CD14-positive monocyte (primary cell): Measurements from ENCODE around the gene ADIG. TPM values are rescaled to one million over a fixed set of nuclear protein-coding genes. Genes with fewer than 3 reads are reported as not detected.

Experiments used
- DNase-seq, 3 donors: peaks; one replicate each; pipeline ENCODE4 v3.0.0-alpha.2; 2011 to 2022
- H2AFZ ChIP-seq: 2 replicates; pipeline ENCODE4 v1.6.0; 2012; ENCODE audit warnings: mild to moderate bottlenecking, low read depth, low read length, inconsistent platforms; ENCODE audit not compliant: insufficient read depth, poor library complexity, severe bottlenecking
- H3K27ac ChIP-seq, 2 donors: 1 replicate in 1 of 2; 2 replicates in 1 of 2; pipeline ENCODE4 v1.5.1; 2012 to 2013; ENCODE audit warnings: low read length in 2 of 2, control low read depth in 1 of 2, inconsistent platforms in 1 of 2, low read depth in 1 of 2, mild to moderate bottlenecking in 1 of 2
- H3K27me3 ChIP-seq, 2 donors: one replicate each; pipeline versions ENCODE4 v1.6.0 to v1.6.1; 2011 to 2013; ENCODE audit warnings: low read length in 2 of 2; ENCODE audit not compliant: control insufficient read depth in 2 of 2, insufficient read depth in 2 of 2
- H3K36me3 ChIP-seq, 2 donors: replicated peaks in 1 of 2; 1 replicate in 1 of 2; 2 replicates in 1 of 2; pipeline versions ENCODE4 v1.5.1 to v1.6.1; 2012 to 2013; ENCODE audit warnings: low read length in 2 of 2, control low read depth in 1 of 2, inconsistent platforms in 1 of 2, mild to moderate bottlenecking in 1 of 2; ENCODE audit not compliant: insufficient read depth in 2 of 2, control insufficient read depth in 1 of 2
- H3K4me1 ChIP-seq, 2 donors: 1 replicate in 1 of 2; 2 replicates in 1 of 2; pipeline versions ENCODE4 v1.5.1 to v1.6.1; 2012 to 2013; ENCODE audit warnings: low read length in 2 of 2, control low read depth in 1 of 2, inconsistent platforms in 1 of 2, mild to moderate bottlenecking in 1 of 2, moderate library complexity in 1 of 2; ENCODE audit not compliant: insufficient read depth in 2 of 2, control insufficient read depth in 1 of 2
- H3K4me2 ChIP-seq: replicated peaks from 2 replicates; pipeline ENCODE3; 2012; ENCODE audit warnings: low read length, moderate library complexity, mild to moderate bottlenecking; ENCODE audit not compliant: poor library complexity, severe bottlenecking; ENCODE audit errors: extremely low read depth
- H3K4me3 ChIP-seq, 3 experiments: fragments of 200-600 bp in 1 of 3; sonication (generic) in 1 of 3; replicated peaks in 1 of 3; 1 replicate in 2 of 3; 2 replicates in 1 of 3; pipeline ENCODE4 v1.5.1; 2011 to 2013; ENCODE audit warnings: low read length in 3 of 3, mild to moderate bottlenecking in 3 of 3, control low read depth in 2 of 3, low read depth in 2 of 3, inconsistent platforms in 1 of 3, moderate library complexity in 1 of 3
- H3K79me2 ChIP-seq: 2 replicates; pipeline ENCODE4 v1.6.0; 2012; ENCODE audit warnings: mild to moderate bottlenecking, control low read depth, inconsistent platforms, low read length, moderate library complexity; ENCODE audit not compliant: insufficient read depth
- H3K9ac ChIP-seq: 2 replicates; pipeline ENCODE4 v1.6.0; 2017; ENCODE audit warnings: low read length, mild to moderate bottlenecking; ENCODE audit not compliant: insufficient read depth, poor library complexity, severe bottlenecking
- H3K9me3 ChIP-seq, 2 donors: replicated peaks in 1 of 2; 1 replicate in 1 of 2; 2 replicates in 1 of 2; pipeline versions ENCODE4 v1.5.1 to v1.6.1; 2012 to 2013; ENCODE audit warnings: low read length in 2 of 2, control low read depth in 1 of 2; ENCODE audit not compliant: control insufficient read depth in 1 of 2, insufficient read depth in 1 of 2
- H4K20me1 ChIP-seq: 2 replicates; pipeline ENCODE4 v1.6.0; 2012; ENCODE audit warnings: mild to moderate bottlenecking, low read length, control low read depth, moderate library complexity; ENCODE audit not compliant: insufficient read depth
- H3K27ac Mint-ChIP-seq, 7 donors: one replicate each; pipeline ENCODE4 v1.8.0; 2020; ENCODE audit warnings: mild to moderate bottlenecking in 7 of 7, mixed read lengths in 7 of 7, moderate library complexity in 6 of 7, inconsistent platforms in 2 of 7
- H3K27me3 Mint-ChIP-seq, 3 donors: one replicate each; pipeline ENCODE4 v1.8.0; 2021 to 2022; ENCODE audit warnings: low read depth in 3 of 3, mild to moderate bottlenecking in 3 of 3, mixed read lengths in 3 of 3, moderate library complexity in 3 of 3, inconsistent platforms in 1 of 3
- H3K36me3 Mint-ChIP-seq, 2 donors: one replicate each; pipeline ENCODE4 v1.8.0; 2020; ENCODE audit warnings: mixed read lengths in 2 of 2, inconsistent platforms in 1 of 2, mild to moderate bottlenecking in 1 of 2
- H3K4me1 Mint-ChIP-seq: one replicate; pipeline ENCODE4 v1.8.0; 2020; ENCODE audit warnings: mild to moderate bottlenecking, mixed read lengths
- H3K4me3 Mint-ChIP-seq, 2 donors: one replicate each; pipeline ENCODE4 v1.8.0; 2020; ENCODE audit warnings: mild to moderate bottlenecking in 2 of 2, mixed read lengths in 2 of 2, moderate library complexity in 1 of 2
- H3K9me3 Mint-ChIP-seq, 7 donors: one replicate each; pipeline ENCODE4 v1.8.0; 2020 to 2022; ENCODE audit warnings: mixed read lengths in 7 of 7, mild to moderate bottlenecking in 6 of 7, moderate library complexity in 6 of 7, inconsistent platforms in 2 of 7
- WGBS: methylation state at CpG from one replicate; pipeline ENCODE4 v1.1.5; 2013; ENCODE audit warnings: missing lambda C conversion rate; ENCODE audit not compliant: insufficient coverage; 5-methylcytosine and 5-hydroxymethylcytosine counted together
- intact Hi-C, 2 donors: fragments of 100-400 bp; cut with micrococcal nuclease; formaldehyde crosslinking; loops; one replicate each; pipeline versions ENCODE4 v1.15.0 to v1.15.1; 2023
- polyA plus RNA-seq, 3 donors: library from polyadenylated mRNA; depleted of rRNA in 1 of 3; unstranded in 2 of 3; stranded (reverse) in 1 of 3; fragments of 300-500 nt in 2 of 3; fragments of >200 nt in 1 of 3; fragmentation: Illumina TruSeq in 2 of 3; gene quantifications; 1 replicate in 2 of 3; 2 replicates in 1 of 3; pipeline ENCODE4 v1.2.3, GENCODE V29; 2012 to 2021
- TF ChIP-seq, protein P1 (sequence below): fragments of 200-600 bp; IDR thresholded peaks from one replicate; pipeline ENCODE4 v1.8.0; 2022; ENCODE audit warnings: antibody characterized with exemption, mild to moderate bottlenecking

The ADIG gene
- polyA plus RNA-seq, 3 donors, result not detected

DNA sequence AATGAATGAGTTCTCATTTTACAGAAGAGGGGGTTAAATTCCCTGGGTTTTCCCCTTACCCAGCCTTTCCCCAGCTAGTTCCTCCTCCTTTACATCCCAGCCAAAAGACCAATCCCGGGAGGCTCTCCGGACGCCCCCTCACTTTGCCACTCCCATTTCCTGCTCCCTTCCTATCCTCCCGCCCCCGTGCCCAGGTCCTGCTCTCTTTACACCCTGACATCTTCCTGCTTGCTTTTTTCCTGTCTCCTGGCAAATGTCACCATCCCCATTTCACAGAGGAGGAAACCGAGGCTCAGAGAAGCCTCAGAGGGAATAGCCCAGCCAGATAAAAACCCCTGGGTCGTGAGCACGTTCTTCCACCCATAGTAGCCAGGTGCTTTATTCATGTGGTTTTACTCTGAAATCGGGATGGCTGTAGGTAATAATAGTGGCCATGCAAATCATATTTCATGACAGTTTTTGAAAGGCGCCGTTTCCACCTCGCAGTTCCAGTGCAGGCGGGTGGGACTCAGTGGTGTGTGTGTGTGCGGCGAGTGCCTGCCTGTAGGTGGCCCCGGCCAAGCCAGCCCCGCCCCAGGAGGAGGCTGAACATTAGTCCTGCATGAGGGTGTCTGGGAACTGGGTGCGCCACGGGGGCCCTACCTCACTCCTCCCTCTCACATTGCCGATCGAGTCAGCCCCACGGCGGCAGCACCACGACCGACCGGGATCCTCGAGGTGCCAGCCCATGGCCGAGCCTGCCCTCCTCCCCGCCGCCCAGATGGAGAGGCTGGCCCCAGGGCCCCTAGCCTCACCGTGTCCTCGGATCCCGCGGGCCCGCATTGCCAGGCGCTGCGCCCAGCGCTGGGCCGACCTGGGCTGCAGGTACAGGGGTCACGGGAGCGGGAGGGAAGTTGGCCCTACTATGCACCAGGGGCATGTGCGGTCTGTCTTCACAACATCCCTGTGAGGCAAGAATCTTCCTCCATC, 20.5 kb downstream of the ADIG start, which contains the start of gene ARHGAP40:
TSS of gene ARHGAP40 (plus strand) at position 594 of the 969 bp plus-strand sequence.
- Histone ChIP-seq H3K27ac (no peak within 1 kb of the TSS), H3K4me2 (no peak within 1 kb of the TSS), H3K36me3 (no peaks in the 10 kb centered on the region), H3K9me3 (peaks cover 0 to 16% of the 10 kb centered on the region in 2 donors), H4K20me1 (no peaks in the 10 kb centered on the region), H3K4me3 (no peak within 1 kb of the TSS), H3K27me3 (peaks cover 36 to 50% of the 10 kb centered on the region in 2 donors), H3K9ac (no peak within 1 kb of the TSS), H3K79me2 (no peaks in the 10 kb centered on the region), H2AFZ (no peak within 1 kb of the TSS), H3K4me1 (no peaks in the 10 kb centered on the region)
- Mint-ChIP-seq H3K4me1 (no peaks in the 10 kb centered on the region), H3K4me3 (peak within 1 kb of the TSS in 1 of 2 donors; percentile 49), H3K27me3 (peaks cover 57 to 75% (median 59%) of the 10 kb centered on the region in 3 donors), H3K27ac (no peak within 1 kb of the TSS), H3K9me3 (peaks cover 0 to 7% (median 0%) of the 10 kb centered on the region in 7 donors), H3K36me3 (no peaks in the 10 kb centered on the region)
- TF ChIP-seq, protein P1, sequence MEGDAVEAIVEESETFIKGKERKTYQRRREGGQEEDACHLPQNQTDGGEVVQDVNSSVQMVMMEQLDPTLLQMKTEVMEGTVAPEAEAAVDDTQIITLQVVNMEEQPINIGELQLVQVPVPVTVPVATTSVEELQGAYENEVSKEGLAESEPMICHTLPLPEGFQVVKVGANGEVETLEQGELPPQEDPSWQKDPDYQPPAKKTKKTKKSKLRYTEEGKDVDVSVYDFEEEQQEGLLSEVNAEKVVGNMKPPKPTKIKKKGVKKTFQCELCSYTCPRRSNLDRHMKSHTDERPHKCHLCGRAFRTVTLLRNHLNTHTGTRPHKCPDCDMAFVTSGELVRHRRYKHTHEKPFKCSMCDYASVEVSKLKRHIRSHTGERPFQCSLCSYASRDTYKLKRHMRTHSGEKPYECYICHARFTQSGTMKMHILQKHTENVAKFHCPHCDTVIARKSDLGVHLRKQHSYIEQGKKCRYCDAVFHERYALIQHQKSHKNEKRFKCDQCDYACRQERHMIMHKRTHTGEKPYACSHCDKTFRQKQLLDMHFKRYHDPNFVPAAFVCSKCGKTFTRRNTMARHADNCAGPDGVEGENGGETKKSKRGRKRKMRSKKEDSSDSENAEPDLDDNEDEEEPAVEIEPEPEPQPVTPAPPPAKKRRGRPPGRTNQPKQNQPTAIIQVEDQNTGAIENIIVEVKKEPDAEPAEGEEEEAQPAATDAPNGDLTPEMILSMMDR, result no peak
- WGBS, result 9% methylated on average over 34 of the region's 42 CpGs
- intact Hi-C loops, result no loop called here
- no peak for DNase-seq

DNA sequence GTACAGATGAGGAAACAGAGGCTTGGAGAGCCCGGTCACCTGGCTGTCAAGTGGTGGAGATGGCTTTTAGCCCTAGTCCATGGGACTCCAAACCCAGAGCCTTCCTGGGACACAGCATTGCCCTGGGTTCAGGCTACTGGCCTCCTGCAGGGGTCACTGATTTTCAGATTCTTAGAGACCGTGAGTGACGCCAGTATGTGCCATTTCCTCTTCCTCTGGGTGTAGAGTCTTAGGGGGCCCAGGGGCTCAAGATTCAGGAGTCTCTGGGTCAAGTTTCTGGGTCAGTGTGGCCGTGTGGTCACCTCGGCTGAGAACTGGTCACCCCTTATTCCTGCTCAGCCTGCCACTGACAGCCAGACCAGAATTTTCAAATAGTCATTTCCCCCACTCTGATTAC, 21.2 kb downstream of the ADIG start:
- Mint-ChIP-seq H3K27ac (no peak overlapping the region), H3K4me1 (no peaks in the 10 kb centered on the region), H3K36me3 (no peaks in the 10 kb centered on the region), H3K4me3 (peak overlapping the region in 1 of 2 donors; percentile 36), H3K9me3 (peaks cover 0 to 7% (median 0%) of the 10 kb centered on the region in 7 donors), H3K27me3 (peaks cover 56 to 72% (median 57%) of the 10 kb centered on the region in 3 donors)
- H3K36me3 ChIP-seq, result no peaks in the 10 kb centered on the region
- H3K4me1 ChIP-seq, result no peaks in the 10 kb centered on the region
- 14% methylated on average over 2 of the region's 5 CpGs for WGBS
- H3K9me3 ChIP-seq, result peaks cover 0 to 16% of the 10 kb centered on the region in 2 donors
- TF ChIP-seq, protein P1, result no peak
- H2AFZ ChIP-seq, result no peak overlapping the region
- no peak overlapping the region for H3K27ac ChIP-seq
- no peak for DNase-seq
- no peaks in the 10 kb centered on the region for H4K20me1 ChIP-seq
- H3K79me2 ChIP-seq, result no peaks in the 10 kb centered on the region
- peaks cover 41 to 55% of the 10 kb centered on the region in 2 donors for H3K27me3 ChIP-seq
- no peak overlapping the region for H3K4me2 ChIP-seq
- no peak overlapping the region for H3K9ac ChIP-seq
- no peak overlapping the region for H3K4me3 ChIP-seq
- intact Hi-C loops, result no loop called here
